Panc1 (cell line): ENCODE data around the gene MKLN1. TPM values are rescaled to one million over a fixed set of nuclear protein-coding genes. Genes with fewer than 3 reads are reported as not detected.

Source experiments
- ATAC-seq: fragments of 200-7000 bp; cut with Tn5 transposase; 2 replicates; pipeline ENCODE4 v1.9.1; 2020; ENCODE audit warnings: mild to moderate bottlenecking, moderate library complexity
- BruUV-seq: library from RNA; stranded (reverse); fragments of 400-500 nt; replicated peaks from 2 replicates; lab custom pipeline; 2021; lab: Mats Ljungman, UMichigan
- CTCF ChIA-PET: fragments of 300-600 bp; sonication (Branson Sonifier 250); formaldehyde crosslinking; loops from one replicate; lab custom pipeline; 2022; ENCODE audit warnings: antibody characterized with exemption; lab: Charles Lee
- POLR2A ChIA-PET: fragments of 300-600 bp; sonication (Branson Sonifier 250); formaldehyde crosslinking; loops from one replicate; lab custom pipeline; 2022; ENCODE audit warnings: antibody characterized with exemption; lab: Charles Lee
- DNase-seq: peaks from one replicate; pipeline ENCODE4 v3.0.0-alpha.2; 2010; ENCODE audit warnings: low read depth, low spot score
- H3K27ac ChIP-seq: 2 replicates; pipeline ENCODE4 v1.5.1; 2011; ENCODE audit warnings: mild to moderate bottlenecking, low read length, inconsistent platforms
- H3K27me3 ChIP-seq: fragments of 200-500 bp; sonication (Bioruptor generic); 2 replicates; pipeline ENCODE4 v1.6.0; 2014; ENCODE audit warnings: low read length, inconsistent platforms; ENCODE audit not compliant: control insufficient read depth, insufficient read depth
- H3K36me3 ChIP-seq: fragments of 200-500 bp; sonication (Bioruptor generic); 2 replicates; pipeline ENCODE4 v1.5.1; 2014; ENCODE audit warnings: inconsistent platforms, mild to moderate bottlenecking, low read length, moderate library complexity; ENCODE audit not compliant: control insufficient read depth, insufficient read depth
- H3K4me1 ChIP-seq: 2 replicates; pipeline ENCODE4 v1.5.1; 2011; ENCODE audit warnings: inconsistent platforms, mild to moderate bottlenecking, low read length, moderate library complexity; ENCODE audit not compliant: control insufficient read depth, insufficient read depth
- H3K4me3 ChIP-seq, 2 experiments: 2 replicates each; pipeline ENCODE4 v1.5.1; 2011 to 2012; ENCODE audit warnings: low read depth in 2 of 2, low read length in 2 of 2, mild to moderate bottlenecking in 2 of 2, inconsistent platforms in 1 of 2, moderate library complexity in 1 of 2
- H3K9me3 ChIP-seq: fragments of 200-500 bp; sonication (Bioruptor generic); 2 replicates; pipeline ENCODE4 v1.5.1; 2014; ENCODE audit warnings: low read depth, mild to moderate bottlenecking, inconsistent platforms, low read length, moderate library complexity; ENCODE audit not compliant: control insufficient read depth, insufficient read depth
- CTCF ChIP-seq: fragments of 450-650 bp; IDR thresholded peaks from 2 replicates; pipeline ENCODE4 v1.5.1; 2017; ENCODE audit warnings: mild to moderate bottlenecking
- POLR2AphosphoS5 ChIP-seq: IDR thresholded peaks from 2 replicates; pipeline ENCODE4 v1.6.1; 2012; ENCODE audit warnings: mild to moderate bottlenecking, low read depth, low read length, moderate library complexity
- REST ChIP-seq, 2 experiments: IDR thresholded peaks; 2 replicates each; pipeline ENCODE4 v1.6.1; 2011 to 2012; ENCODE audit warnings: low read depth in 2 of 2, control low read depth in 1 of 2, low read length in 1 of 2, mild to moderate bottlenecking in 1 of 2, moderate library complexity in 1 of 2; ENCODE audit not compliant: insufficient read depth in 1 of 2
- SIN3A ChIP-seq: IDR thresholded peaks from 2 replicates; pipeline ENCODE4 v1.6.1; 2012; ENCODE audit warnings: low read depth, mild to moderate bottlenecking, low read length, moderate library complexity, borderline replicate concordance; ENCODE audit not compliant: insufficient read depth
- TCF7L2 ChIP-seq: IDR thresholded peaks from 2 replicates; pipeline ENCODE4 v1.6.1; 2011; ENCODE audit warnings: mild to moderate bottlenecking, low read depth, low read length, inconsistent platforms
- in situ Hi-C: cut with HindIII; loops from 2 replicates; pipeline ENCODE4 v1.10.0; 2016; ENCODE audit warnings: low sequenced_read_pairs, low pct_unique_long_range_greater_than_20kb
- intact Hi-C: fragments of 100-400 bp; cut with micrococcal nuclease; formaldehyde crosslinking; loops from one replicate; pipeline ENCODE4 v1.10.0; 2022; ENCODE audit not compliant: unreplicated experiment
- total RNA-seq: library from RNA; stranded (reverse); gene quantifications from one replicate; pipeline ENCODE4 v1.2.1, GENCODE V29; 2021; ENCODE audit not compliant: unreplicated experiment

Gene MKLN1
- total RNA-seq, 1 experiment from 2014 or later = 46.4 TPM

- peaks cover 36% of the 10 kb centered on the region for H3K36me3 ChIP-seq
- in situ Hi-C loops = no loop called here
- no peaks in the 10 kb centered on the region for H3K4me1 ChIP-seq
- no peak overlapping the region for H3K27ac ChIP-seq
- intact Hi-C loops = no loop called here
- CTCF ChIA-PET = no interaction called here
- no peaks in the 10 kb centered on the region for H3K9me3 ChIP-seq
- ATAC-seq (no peak), DNase-seq (no peak)
- no TSS peak for BruUV-seq
- H3K27me3 ChIP-seq = no peaks in the 10 kb centered on the region
- TF ChIP-seq TCF7L2 = no peak
- no peak for TF ChIP-seq POLR2AphosphoS5
- TF ChIP-seq SIN3A = no peak
- no peak for TF ChIP-seq CTCF
- no peak for TF ChIP-seq REST (IDR thresholded peaks at IDR 0.05; ENCODE audit: insufficient read depth in 1 of 2, low read depth in 2 of 2, low read length in 1 of 2)
- POLR2A ChIA-PET = no interaction called here
- H3K4me3 ChIP-seq = no peak overlapping the region
Observed at GRCh38 chr7:131436384-131436783, 108.7 kb downstream of the MKLN1 start.

- intact Hi-C loops (no loop called here), in situ Hi-C loops (no loop called here)
- no peaks in the 10 kb centered on the region for H3K27me3 ChIP-seq
- H3K9me3 ChIP-seq = no peaks in the 10 kb centered on the region
- no TSS peak for BruUV-seq
- ATAC-seq (no peak), DNase-seq (no peak)
- POLR2A ChIA-PET = interaction anchor here (0.5 to 0.7 kb wide), 6 partner anchors 32 to 1274 kb away, joined by 3 to 6 read pairs (median 4); no protein-coding TSS in a partner anchor
- CTCF ChIA-PET = interaction anchor here (0.5 kb wide), 1 partner anchor 369 kb away, joined by 5 read pairs; no protein-coding TSS in a partner anchor
- H3K4me1 ChIP-seq = no peaks in the 10 kb centered on the region
- peaks cover 31% of the 10 kb centered on the region for H3K36me3 ChIP-seq
- H3K4me3 ChIP-seq = no peak overlapping the region
- H3K27ac ChIP-seq = no peak overlapping the region
- TF ChIP-seq CTCF (no peak), TCF7L2 (no peak), SIN3A (no peak), POLR2AphosphoS5 (no peak), REST (IDR thresholded peaks at IDR 0.05; ENCODE audit: insufficient read depth in 1 of 2, low read depth in 2 of 2, low read length in 1 of 2) (no peak)
Observed at GRCh38 chr7:131438969-131439368, 111.3 kb downstream of the MKLN1 start.
